ENCODE data around the gene SLC12A7.

- TF ChIP-seq POLR2AphosphoS5 (IDR thresholded peaks at IDR 0.05), result no peak
- no peak for TF ChIP-seq CTCF (IDR thresholded peaks at IDR 0.05)
- no peak for TF ChIP-seq POLR2A (IDR thresholded peaks at IDR 0.05)
- TF ChIP-seq EP300 (IDR thresholded peaks at IDR 0.05), result no peak
Measured at GRCh38 chr5:1103505-1104326, 8.1 kb downstream of the SLC12A7 start.

Measured in suprapubic skin (tissue), 4 donors.